Trophoblast cell (in vitro differentiated cells and primary cell): ENCODE results near the gene ZC3H10.

ENCODE experiments used
- DNase-seq, 2 donors: peaks; one replicate each; pipeline ENCODE4 v3.0.0-alpha.2; 2016
- H2AFZ ChIP-seq: 2 replicates; pipeline ENCODE4 v1.6.1; 2013; ENCODE audit warnings: low read length, moderate library complexity, mild to moderate bottlenecking; ENCODE audit not compliant: insufficient read depth, poor library complexity
- H2AK5ac ChIP-seq: 2 replicates; pipeline ENCODE4 v1.6.1; 2013; ENCODE audit warnings: mild to moderate bottlenecking, low read length
- H2BK120ac ChIP-seq: 2 replicates; pipeline ENCODE4 v1.6.1; 2013; ENCODE audit warnings: low read length, mild to moderate bottlenecking, moderate library complexity; ENCODE audit not compliant: insufficient read depth, poor library complexity
- H2BK12ac ChIP-seq: 2 replicates; pipeline ENCODE4 v1.6.1; 2013; ENCODE audit warnings: mild to moderate bottlenecking, low read length, moderate library complexity
- H2BK5ac ChIP-seq: 2 replicates; pipeline ENCODE4 v1.6.1; 2013; ENCODE audit warnings: low read length, low read depth, moderate library complexity, mild to moderate bottlenecking; ENCODE audit not compliant: poor library complexity
- H3K14ac ChIP-seq: 2 replicates; pipeline ENCODE4 v1.6.1; 2013; ENCODE audit warnings: mild to moderate bottlenecking, low read length
- H3K18ac ChIP-seq: 2 replicates; pipeline ENCODE4 v1.6.1; 2013; ENCODE audit warnings: mild to moderate bottlenecking, low read length
- H3K23ac ChIP-seq: 2 replicates; pipeline ENCODE4 v1.6.1; 2013; ENCODE audit warnings: low read length
- H3K27ac ChIP-seq: 2 replicates; pipeline ENCODE4 v1.5.1; 2013; ENCODE audit warnings: low read depth, mild to moderate bottlenecking, inconsistent platforms, low read length, moderate library complexity
- H3K27me3 ChIP-seq: 2 replicates; pipeline ENCODE4 v1.6.1; 2013; ENCODE audit warnings: inconsistent platforms, mild to moderate bottlenecking, low read length, moderate library complexity; ENCODE audit not compliant: insufficient read depth
- H3K36me3 ChIP-seq, 2 experiments: 1 replicate in 1 of 2; 2 replicates in 1 of 2; pipeline ENCODE4 v1.6.1; 2013; ENCODE audit warnings: low read length in 2 of 2, mild to moderate bottlenecking in 2 of 2, moderate library complexity in 1 of 2; ENCODE audit not compliant: insufficient read depth in 2 of 2, control insufficient read depth in 1 of 2
- H3K4ac ChIP-seq: 2 replicates; pipeline ENCODE4 v1.6.1; 2013; ENCODE audit warnings: low read depth, mild to moderate bottlenecking, low read length, moderate library complexity
- H3K4me1 ChIP-seq, 2 experiments: 1 replicate in 1 of 2; 2 replicates in 1 of 2; pipeline ENCODE4 v1.6.1; 2013; ENCODE audit warnings: low read length in 2 of 2, mild to moderate bottlenecking in 2 of 2, moderate library complexity in 1 of 2; ENCODE audit not compliant: insufficient read depth in 2 of 2, control insufficient read depth in 1 of 2
- H3K4me2 ChIP-seq: 2 replicates; pipeline ENCODE4 v1.6.1; 2013; ENCODE audit warnings: inconsistent platforms, mild to moderate bottlenecking, low read length, moderate library complexity
- H3K4me3 ChIP-seq: 2 replicates; pipeline ENCODE4 v1.5.1; 2013; ENCODE audit warnings: mild to moderate bottlenecking, low read depth, low read length, inconsistent platforms
- H3K79me1 ChIP-seq: one replicate; pipeline ENCODE4 v1.6.1; 2013; ENCODE audit warnings: low read length
- H3K79me2 ChIP-seq: 2 replicates; pipeline ENCODE4 v1.6.1; 2013; ENCODE audit warnings: low read length, mild to moderate bottlenecking; ENCODE audit not compliant: control insufficient read depth, insufficient read depth, poor library complexity
- H3K9ac ChIP-seq: 2 replicates; pipeline ENCODE4 v1.6.1; 2013; ENCODE audit warnings: mild to moderate bottlenecking, low read length
- H3K9me3 ChIP-seq: 2 replicates; pipeline ENCODE4 v1.6.1; 2013; ENCODE audit warnings: low read depth, mild to moderate bottlenecking, control low read depth, inconsistent platforms, low read length; ENCODE audit not compliant: insufficient read depth
- H4K12ac ChIP-seq: 2 replicates; pipeline ENCODE4 v1.6.1; 2013; ENCODE audit warnings: low read depth, mild to moderate bottlenecking, low read length, moderate library complexity
- H4K8ac ChIP-seq: 2 replicates; pipeline ENCODE4 v1.6.1; 2013; ENCODE audit warnings: low read depth, mild to moderate bottlenecking, low read length, moderate library complexity
- H4K91ac ChIP-seq: one replicate; pipeline ENCODE4 v1.6.1; 2013; ENCODE audit warnings: low read depth, mild to moderate bottlenecking, low read length, moderate library complexity
- WGBS: extraction: QIAGEN DNeasy Blood & Tissue Kit; methylation state at CpG from one replicate; pipeline ENCODE4 v1.1.7; 2013; ENCODE audit warnings: missing lambda C conversion rate; ENCODE audit not compliant: insufficient read length, insufficient coverage; ENCODE audit errors: extremely low coverage; 5-methylcytosine and 5-hydroxymethylcytosine counted together

The ZC3H10 gene

GRCh38 chr12:56151672-56152131 lies 33.6 kb downstream of the ZC3H10 start:
- DNase-seq, result peak; percentile 61 to 79
- H2BK120ac ChIP-seq, result no peak overlapping the region
- peak overlapping the region; percentile 71 for H3K14ac ChIP-seq
- WGBS, result no CpG with 5 or more reads among the region's 12 CpGs
- H2BK5ac ChIP-seq, result peak overlapping the region; percentile 46
- peaks cover 11 to 17% of the 10 kb centered on the region in 2 experiments for H3K36me3 ChIP-seq
- H4K12ac ChIP-seq, result peak overlapping the region; percentile 92
- H3K23ac ChIP-seq, result no peak overlapping the region
- peaks cover 12 to 13% of the 10 kb centered on the region in 2 experiments for H3K4me1 ChIP-seq
- H3K79me1 ChIP-seq, result peaks cover 9% of the 10 kb centered on the region
- H3K27me3 ChIP-seq, result no peaks in the 10 kb centered on the region
- peak overlapping the region; percentile 88 for H3K9ac ChIP-seq
- H3K4ac ChIP-seq, result peak overlapping the region; percentile 33
- peak overlapping the region; percentile 79 for H4K91ac ChIP-seq
- peak overlapping the region; percentile 79 for H3K4me3 ChIP-seq
- H2AK5ac ChIP-seq, result no peak overlapping the region
- peak overlapping the region; percentile 61 for H3K27ac ChIP-seq
- H3K4me2 ChIP-seq, result peak overlapping the region; percentile 100
- H4K8ac ChIP-seq, result peak overlapping the region; percentile 81
- no peaks in the 10 kb centered on the region for H3K79me2 ChIP-seq
- no peak overlapping the region for H2BK12ac ChIP-seq
- H3K18ac ChIP-seq, result no peak overlapping the region
- peak overlapping the region; percentile 75 for H2AFZ ChIP-seq
- no peaks in the 10 kb centered on the region for H3K9me3 ChIP-seq

DNA sequence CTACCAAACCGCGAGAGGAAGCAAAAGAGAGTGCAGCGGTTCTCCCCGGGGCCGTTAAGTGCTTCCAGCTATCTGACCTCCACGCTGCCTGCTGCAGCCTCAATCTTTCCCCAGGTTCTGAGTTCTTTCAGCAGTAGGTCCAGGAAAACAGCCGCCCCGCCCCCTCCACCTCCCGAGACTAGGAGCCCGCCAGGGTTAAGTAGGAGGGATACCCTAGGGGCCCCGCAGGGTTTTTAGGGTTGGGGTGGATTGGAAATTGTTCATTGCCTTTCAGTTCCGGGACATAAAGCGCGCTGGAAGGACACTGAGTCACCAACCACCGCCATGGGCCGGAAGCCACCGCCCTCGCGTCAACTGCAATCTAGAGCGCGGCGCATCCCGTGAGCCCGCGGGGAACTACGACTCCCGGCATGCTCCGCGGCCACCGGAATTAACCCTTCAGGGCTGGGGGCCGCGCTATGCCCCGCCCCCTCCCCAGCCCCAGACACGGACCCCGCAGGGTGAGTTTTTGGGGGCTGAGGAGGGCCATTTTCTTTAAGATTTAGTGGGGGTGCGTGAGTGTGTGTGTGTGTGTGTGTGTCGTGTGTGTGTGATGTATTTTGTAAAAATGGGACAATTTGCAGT lies 34.2 kb downstream of the ZC3H10 start, which contains the start of gene MYL6B:
TSS of gene MYL6B (plus strand) at position 456 of the 624 bp plus-strand sequence. CDS start 1,332 bp downstream, outside the sequence.
- no peak within 1 kb of the TSS for H2BK12ac ChIP-seq
- H4K8ac ChIP-seq, result peak within 1 kb of the TSS; percentile 81
- H3K4me2 ChIP-seq, result peak within 1 kb of the TSS; percentile 100
- peak within 1 kb of the TSS; percentile 79 for H4K91ac ChIP-seq
- no peaks in the 10 kb centered on the region for H3K27me3 ChIP-seq
- H3K36me3 ChIP-seq, result peaks cover 11 to 17% of the 10 kb centered on the region in 2 experiments
- WGBS, result no CpG with 5 or more reads among the region's 37 CpGs
- H3K4ac ChIP-seq, result peak within 1 kb of the TSS; percentile 44
- peaks cover 9% of the 10 kb centered on the region for H3K79me1 ChIP-seq
- peak within 1 kb of the TSS; percentile 61 for H3K18ac ChIP-seq
- peak within 1 kb of the TSS; percentile 79 for H3K4me3 ChIP-seq
- peak within 1 kb of the TSS; percentile 79 for H2AK5ac ChIP-seq
- H2BK120ac ChIP-seq, result peak within 1 kb of the TSS; percentile 20
- H3K9me3 ChIP-seq, result no peaks in the 10 kb centered on the region
- H3K27ac ChIP-seq, result peak within 1 kb of the TSS; percentile 61
- peaks cover under 1% of the 10 kb centered on the region for H3K79me2 ChIP-seq
- peak; percentile 94 to 96 for DNase-seq
- H2AFZ ChIP-seq, result peak within 1 kb of the TSS; percentile 75
- peak within 1 kb of the TSS; percentile 88 for H3K9ac ChIP-seq
- H2BK5ac ChIP-seq, result peak within 1 kb of the TSS; percentile 46
- H4K12ac ChIP-seq, result peak within 1 kb of the TSS; percentile 92
- H3K23ac ChIP-seq, result no peak within 1 kb of the TSS
- H3K4me1 ChIP-seq, result peaks cover 14% of the 10 kb centered on the region in 2 experiments
- peak within 1 kb of the TSS; percentile 71 for H3K14ac ChIP-seq

DNA sequence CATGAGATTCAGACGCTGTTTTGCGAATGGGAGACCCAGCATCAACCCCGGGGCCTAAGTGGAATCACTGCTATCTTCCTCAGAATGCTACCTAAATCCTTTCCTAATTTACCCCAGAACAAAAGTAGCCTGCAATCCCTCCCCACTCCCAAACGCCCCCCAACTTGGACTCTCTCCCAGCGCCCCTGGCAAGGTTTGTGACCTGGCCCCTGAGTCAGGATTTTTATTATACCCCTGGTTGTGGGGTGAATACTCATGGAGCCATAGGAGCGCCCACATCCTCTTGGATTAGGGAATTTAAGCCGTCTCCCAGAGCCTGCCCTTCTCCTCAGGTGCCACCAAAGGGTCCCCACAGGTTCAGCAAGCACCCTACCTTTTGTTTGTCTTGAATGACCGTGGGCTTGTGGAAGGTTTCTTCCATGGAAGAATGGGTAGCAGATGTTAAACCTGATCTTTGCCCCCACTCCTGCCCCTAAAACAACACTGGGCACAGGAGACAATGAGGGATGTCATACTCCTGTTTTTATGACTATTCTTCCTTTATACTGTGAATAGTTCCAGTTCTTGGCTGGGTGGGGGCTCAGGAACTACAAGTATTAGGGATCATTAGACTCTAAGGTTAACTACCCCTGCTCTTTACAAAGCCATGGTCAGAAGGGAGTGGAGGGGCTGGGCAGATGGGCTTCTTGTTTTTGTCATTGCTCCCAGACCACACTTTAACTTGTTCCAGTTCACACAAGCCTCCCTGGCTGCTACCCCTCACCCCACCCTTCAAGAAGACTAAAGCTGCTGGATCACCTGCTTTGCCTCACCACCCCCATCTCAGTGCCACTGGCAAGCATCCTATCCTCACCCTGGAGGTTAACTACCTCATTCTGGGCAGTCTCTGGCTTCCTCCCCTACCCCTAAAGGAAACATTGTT lies 35.0 kb downstream of the ZC3H10 start:
- Histone ChIP-seq H3K23ac (no peak overlapping the region), H3K4me2 (peak overlapping the region; percentile 100), H3K14ac (peak overlapping the region; percentile 59), H2AFZ (peak overlapping the region; percentile 35), H3K4me3 (peak overlapping the region; percentile 79), H3K4me1 (peaks cover 17% of the 10 kb centered on the region in 2 experiments), H2AK5ac (peak overlapping the region; percentile 79), H3K9me3 (no peaks in the 10 kb centered on the region), H3K79me1 (peaks cover 13% of the 10 kb centered on the region), H2BK120ac (peak overlapping the region; percentile 20), H2BK5ac (no peak overlapping the region), H3K79me2 (peaks cover 2% of the 10 kb centered on the region), H4K12ac (peak overlapping the region; percentile 49), H3K27me3 (no peaks in the 10 kb centered on the region), H2BK12ac (no peak overlapping the region), H4K91ac (peak overlapping the region; percentile 67), H4K8ac (peak overlapping the region; percentile 62), H3K9ac (peak overlapping the region; percentile 84), H3K27ac (no peak overlapping the region), H3K36me3 (peaks cover 11 to 17% of the 10 kb centered on the region in 2 experiments), H3K18ac (peak overlapping the region; percentile 61), H3K4ac (peak overlapping the region; percentile 44)
- no CpG with 5 or more reads among the region's 8 CpGs for WGBS
- DNase-seq, result no peak

GRCh38 chr12:56153678-56154065 lies 35.6 kb downstream of the ZC3H10 start:
- peaks cover 11 to 17% of the 10 kb centered on the region in 2 experiments for H3K36me3 ChIP-seq
- no peak for DNase-seq
- no peak overlapping the region for H3K23ac ChIP-seq
- no peak overlapping the region for H4K91ac ChIP-seq
- H3K14ac ChIP-seq, result no peak overlapping the region
- no peak overlapping the region for H2BK120ac ChIP-seq
- H3K4ac ChIP-seq, result no peak overlapping the region
- no peak overlapping the region for H3K4me3 ChIP-seq
- no peak overlapping the region for H3K9ac ChIP-seq
- H2BK12ac ChIP-seq, result no peak overlapping the region
- H4K8ac ChIP-seq, result no peak overlapping the region
- no peak overlapping the region for H4K12ac ChIP-seq
- H3K79me1 ChIP-seq, result peaks cover 18% of the 10 kb centered on the region
- no peaks in the 10 kb centered on the region for H3K27me3 ChIP-seq
- peaks cover 7% of the 10 kb centered on the region for H3K79me2 ChIP-seq
- H3K27ac ChIP-seq, result no peak overlapping the region
- H2AFZ ChIP-seq, result no peak overlapping the region
- no peak overlapping the region for H3K4me2 ChIP-seq
- no peak overlapping the region for H2BK5ac ChIP-seq
- WGBS, result no CpG with 5 or more reads among the region's 5 CpGs
- H3K4me1 ChIP-seq, result peaks cover 17% of the 10 kb centered on the region in 2 experiments
- peaks cover 2% of the 10 kb centered on the region for H3K9me3 ChIP-seq
- no peak overlapping the region for H3K18ac ChIP-seq
- no peak overlapping the region for H2AK5ac ChIP-seq
